Activated gamma-delta T cell treated with anti-CD3 and anti-CD28 coated beads, Interleukin-2, amount 50 U/mL, for 16 hours (primary cell): ENCODE results near the gene KYNU.
"Not testable (repeated sequence)": the region's sequence is repeated elsewhere in the genome, so short reads cannot be mapped to it uniquely, and the experiment has no call there.

Source experiments
- DNase-seq: peaks from one replicate; pipeline ENCODE4 v3.0.0-alpha.2; 2020; ENCODE audit warnings: low read depth

KYNU gene

GRCh38 chr2:143026411-143027054, 149.1 kb downstream of the KYNU start:
- no peak for DNase-seq

GRCh38 chr2:143029141-143029540, 151.7 kb downstream of the KYNU start:
- no peak for DNase-seq

- no peak for DNase-seq
Measured at GRCh38 chr2:143030127-143030526, 152.7 kb downstream of the KYNU start.

GRCh38 chr2:143034292-143035074, 157.0 kb downstream of the KYNU start:
- DNase-seq, result peak; percentile 46

GRCh38 chr2:143051465-143051864, 174.0 kb downstream of the KYNU start:
- DNase-seq, result no peak

GRCh38 chr2:143053437-143053836, 176.0 kb downstream of the KYNU start:
- not testable (repeated sequence) for DNase-seq

- no peak for DNase-seq
Measured at GRCh38 chr2:143056550-143056949, 179.1 kb downstream of the KYNU start.

- no peak for DNase-seq
Measured at GRCh38 chr2:143058851-143059250, 181.4 kb downstream of the KYNU start.

GRCh38 chr2:143063612-143064200, 186.2 kb downstream of the KYNU start:
- DNase-seq, result no peak

- no peak for DNase-seq
Measured at GRCh38 chr2:143068094-143068493, 190.6 kb downstream of the KYNU start.

GRCh38 chr2:143068509-143068908, 191.0 kb downstream of the KYNU start:
- no peak for DNase-seq

- no peak for DNase-seq
Measured at GRCh38 chr2:143070704-143071103, 193.2 kb downstream of the KYNU start.

GRCh38 chr2:143071185-143071876, 193.9 kb downstream of the KYNU start:
- DNase-seq, result no peak

- DNase-seq, result not testable (repeated sequence)
Measured at GRCh38 chr2:143074913-143075312, 197.4 kb downstream of the KYNU start.

- no peak for DNase-seq
Measured at GRCh38 chr2:143075711-143076110, 198.2 kb downstream of the KYNU start.

GRCh38 chr2:143078104-143078503, 200.6 kb downstream of the KYNU start:
- no peak for DNase-seq

GRCh38 chr2:143081616-143082015, 204.2 kb downstream of the KYNU start:
- no peak for DNase-seq

GRCh38 chr2:143083636-143084035, 206.2 kb downstream of the KYNU start:
- no peak for DNase-seq

- no peak for DNase-seq
Measured at GRCh38 chr2:143084462-143084861, 207.0 kb downstream of the KYNU start.

GRCh38 chr2:143085125-143085784, 207.8 kb downstream of the KYNU start:
- no peak for DNase-seq

- DNase-seq, result no peak
Measured at GRCh38 chr2:143087033-143087432, 209.6 kb downstream of the KYNU start.

- no peak for DNase-seq
Measured at GRCh38 chr2:143088388-143088787, 210.9 kb downstream of the KYNU start.
